Sigmoid colon (tissue), 4 donors: ENCODE measurements around the gene GAL3ST2.

ENCODE experiments used
- CTCF ChIP-seq, 4 experiments: fragments of 450-650 bp in 3 of 4; fragments of 200-600 bp in 1 of 4; IDR thresholded peaks; one replicate each; pipeline ENCODE4 v1.5.1; 2016 to 2019; ENCODE audit warnings: antibody characterized with exemption in 4 of 4, mild to moderate bottlenecking in 3 of 4, moderate library complexity in 2 of 4
- EP300 ChIP-seq, 4 donors: sonication (generic); formaldehyde crosslinking; IDR thresholded peaks; one replicate each; pipeline ENCODE4 v1.6.1; 2017; ENCODE audit warnings: antibody characterized with exemption in 4 of 4
- POLR2AphosphoS5 ChIP-seq, 4 donors: sonication (generic); formaldehyde crosslinking; IDR thresholded peaks; one replicate each; pipeline ENCODE4 v1.6.1; 2017; ENCODE audit warnings: antibody characterized with exemption in 4 of 4

GRCh38 chr2:241788572-241788971 lies 11.9 kb downstream of the GAL3ST2 start:
- TF ChIP-seq CTCF (IDR thresholded peaks at IDR 0.05) (no peak), EP300 (IDR thresholded peaks at IDR 0.05) (no peak), POLR2AphosphoS5 (IDR thresholded peaks at IDR 0.05) (no peak)
